Activated CD8-positive, alpha-beta T cell treated with anti-CD3 and anti-CD28 coated beads for 36 hours (primary cell): ENCODE results near the gene GGNBP2. TPM values are rescaled to one million over a fixed set of nuclear protein-coding genes. Genes with fewer than 3 reads are reported as not detected.

Experiments
- ATAC-seq: fragments of 200-7000 bp; cut with Tn5 transposase; one replicate; pipeline ENCODE4 v1.10.0; 2021; ENCODE audit warnings: mild to moderate bottlenecking, moderate library complexity
- CTCF ChIA-PET: fragments of 350-600 bp; sonication (Branson Sonifier 250); formaldehyde crosslinking; loops from one replicate; lab custom pipeline; 2021; ENCODE audit warnings: antibody characterized with exemption; lab: Charles Lee
- POLR2A ChIA-PET: fragments of 350-600 bp; sonication (Branson Sonifier 250); formaldehyde crosslinking; loops from one replicate; lab custom pipeline; 2021; ENCODE audit warnings: antibody characterized with exemption; lab: Charles Lee
- DNase-seq: peaks from one replicate; pipeline ENCODE4 v3.0.0-alpha.2; 2020
- H3K27ac Mint-ChIP-seq: one replicate; pipeline ENCODE4 v1.8.0; 2021; ENCODE audit warnings: mild to moderate bottlenecking, mixed read lengths
- H3K27me3 Mint-ChIP-seq: one replicate; pipeline ENCODE4 v1.8.0; 2021; ENCODE audit warnings: mixed read lengths
- H3K36me3 Mint-ChIP-seq: one replicate; pipeline ENCODE4 v1.8.0; 2021; ENCODE audit warnings: low read depth, mixed read lengths
- H3K4me1 Mint-ChIP-seq: one replicate; pipeline ENCODE4 v1.8.0; 2021; ENCODE audit warnings: low read depth, mixed read lengths
- H3K4me3 Mint-ChIP-seq: one replicate; pipeline ENCODE4 v1.8.0; 2021; ENCODE audit warnings: mild to moderate bottlenecking, moderate library complexity, mixed read lengths
- H3K9me3 Mint-ChIP-seq: one replicate; pipeline ENCODE4 v1.8.0; 2021; ENCODE audit warnings: mixed read lengths
- CTCF ChIP-seq: fragments of 200-600 bp; IDR thresholded peaks from one replicate; pipeline ENCODE4 v1.8.0; 2022; ENCODE audit warnings: antibody characterized with exemption, mild to moderate bottlenecking
- intact Hi-C: fragments of 100-400 bp; cut with micrococcal nuclease; formaldehyde crosslinking; loops from one replicate; pipeline ENCODE4 v1.10.0; 2022
- total RNA-seq, 2 experiments: library from RNA; stranded (reverse); gene quantifications; one replicate each; pipeline ENCODE4 v1.2.3, GENCODE V29; 2021

GGNBP2 gene
- total RNA-seq, 2 experiments from 2014 or later = 82.9 to 87.4 TPM

DNA sequence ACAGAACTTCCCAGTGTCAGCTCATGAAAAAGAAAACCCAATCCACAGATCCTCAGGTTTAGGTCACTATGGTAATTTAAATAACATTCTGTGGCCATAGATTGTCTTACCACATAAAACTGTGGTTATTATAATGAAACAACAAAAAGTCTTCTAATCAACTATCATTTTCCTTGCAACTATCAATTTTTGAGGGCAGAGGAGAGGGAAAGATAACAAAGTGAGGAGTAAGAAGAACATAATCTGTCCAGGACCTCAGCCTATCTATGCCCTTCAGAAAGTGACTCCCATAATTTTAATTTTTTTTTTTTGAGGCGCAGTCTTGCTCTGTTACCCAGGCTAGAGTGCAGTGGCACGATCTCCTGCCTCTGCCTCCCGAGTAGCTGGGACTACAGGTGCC is 4.0 kb upstream of the GGNBP2 start:
- no peak for TF ChIP-seq CTCF
- intact Hi-C loops = no loop called here
- DNase-seq (no peak), ATAC-seq (no peak)
- ChIA-PET POLR2A (no interaction called here), CTCF (no interaction called here)
- Mint-ChIP-seq H3K9me3 (peaks cover 2% of the 10 kb centered on the region), H3K4me1 (peaks cover 19% of the 10 kb centered on the region), H3K27me3 (no peaks in the 10 kb centered on the region), H3K4me3 (no peak overlapping the region), H3K27ac (no peak overlapping the region), H3K36me3 (peaks cover 31% of the 10 kb centered on the region)

DNA sequence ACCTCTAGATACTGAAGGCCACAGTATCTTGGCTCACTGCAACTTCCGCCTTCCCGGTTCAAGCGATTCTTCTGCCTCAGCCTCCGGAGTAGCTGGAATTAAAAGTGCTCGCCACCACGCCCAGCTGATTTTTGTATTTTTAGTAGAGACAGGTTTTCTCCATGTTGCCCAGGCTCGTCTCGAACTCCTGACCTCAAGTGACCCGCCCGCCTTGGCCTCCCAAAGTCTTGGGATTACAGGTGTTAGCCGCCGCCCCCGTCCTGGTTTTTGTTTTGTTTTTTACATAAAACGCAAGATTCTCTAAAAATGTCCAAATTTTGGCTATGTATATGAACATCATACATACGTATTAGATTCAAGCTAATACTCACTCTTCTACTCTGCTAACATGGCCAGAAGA is 2.0 kb upstream of the GGNBP2 start:
- DNase-seq = no peak
- POLR2A ChIA-PET = interaction anchor here (1.2 kb wide), 1 partner anchor 55 kb away, joined by 5 read pairs; no protein-coding TSS in a partner anchor
- peaks cover 26% of the 10 kb centered on the region for H3K36me3 Mint-ChIP-seq
- ATAC-seq = no peak
- CTCF ChIA-PET = interaction anchor here (4.6 kb wide), 1 partner anchor 8 kb away, joined by 22 read pairs; the partner anchor contains the start of genes MYO19 and PIGW
- H3K4me1 Mint-ChIP-seq = peaks cover 16% of the 10 kb centered on the region
- H3K27ac Mint-ChIP-seq = no peak overlapping the region
- intact Hi-C loops = no loop called here
- no peak overlapping the region for H3K4me3 Mint-ChIP-seq
- no peaks in the 10 kb centered on the region for H3K9me3 Mint-ChIP-seq
- TF ChIP-seq CTCF = no peak
- no peaks in the 10 kb centered on the region for H3K27me3 Mint-ChIP-seq

- DNase-seq (peak; percentile 40), ATAC-seq (no peak)
- no peaks in the 10 kb centered on the region for H3K9me3 Mint-ChIP-seq
- peak overlapping the region; percentile 94 for H3K27ac Mint-ChIP-seq
- peaks cover 23% of the 10 kb centered on the region for H3K4me1 Mint-ChIP-seq
- TF ChIP-seq CTCF = no peak
- CTCF ChIA-PET = interaction anchor here (4.6 kb wide), 1 partner anchor 9 kb away, joined by 22 read pairs; the partner anchor contains the start of genes MYO19 and PIGW
- peaks cover 28% of the 10 kb centered on the region for H3K36me3 Mint-ChIP-seq
- POLR2A ChIA-PET = interaction anchor here (0.5 to 6.4 kb wide), 6 partner anchors 8 to 624 kb away, joined by 3 to 91 read pairs (median 3); partner anchors contain the start of genes MYO19 and PIGW
- H3K4me3 Mint-ChIP-seq = peak overlapping the region; percentile 98
- H3K27me3 Mint-ChIP-seq = no peaks in the 10 kb centered on the region
- intact Hi-C loops = no loop called here
Observed at GRCh38 chr17:36544044-36544306, 744 bp upstream of the GGNBP2 start.

- CTCF ChIA-PET = interaction anchor here (1.2 to 4.6 kb wide), 2 partner anchors 8 to 10 kb away, joined by 3 to 22 read pairs; partner anchors contain the start of genes MYO19 and PIGW
- Mint-ChIP-seq H3K4me3 (peak overlapping the region; percentile 98), H3K36me3 (peaks cover 31% of the 10 kb centered on the region), H3K27ac (peak overlapping the region; percentile 96), H3K27me3 (no peaks in the 10 kb centered on the region), H3K4me1 (peaks cover 28% of the 10 kb centered on the region), H3K9me3 (no peaks in the 10 kb centered on the region)
- intact Hi-C loops = no loop called here
- ATAC-seq (peak; percentile 43), DNase-seq (no peak)
- POLR2A ChIA-PET = interaction anchor here (0.8 to 6.4 kb wide), 3 partner anchors 9 to 57 kb away, joined by 4 to 91 read pairs (median 10); partner anchors contain the start of genes MRM1, MYO19 and PIGW
- TF ChIP-seq CTCF = no peak
Observed at GRCh38 chr17:36545077-36545464, 352 bp downstream of the GGNBP2 start.
